Measurements from ENCODE around the gene NRG2.

GRCh38 chr5:139864716-139865483 is 178.2 kb downstream of the NRG2 start:
- TF ChIP-seq CTCF (IDR thresholded peaks at IDR 0.05) (no peak), POLR2A (IDR thresholded peaks at IDR 0.05) (no peak)

Measured in esophagus squamous epithelium (tissue), 4 donors.